ENCODE results near the gene C2CD2L. TPM values are rescaled to one million over a fixed set of nuclear protein-coding genes. Genes with fewer than 3 reads are reported as not detected.

The C2CD2L gene
- total and polyA plus RNA-seq, 2 of the 13 experiments (the other 11 are each of a cell fraction or from before 2014, with no cell fraction given) = 3.7 to 5.5 TPM

DNA sequence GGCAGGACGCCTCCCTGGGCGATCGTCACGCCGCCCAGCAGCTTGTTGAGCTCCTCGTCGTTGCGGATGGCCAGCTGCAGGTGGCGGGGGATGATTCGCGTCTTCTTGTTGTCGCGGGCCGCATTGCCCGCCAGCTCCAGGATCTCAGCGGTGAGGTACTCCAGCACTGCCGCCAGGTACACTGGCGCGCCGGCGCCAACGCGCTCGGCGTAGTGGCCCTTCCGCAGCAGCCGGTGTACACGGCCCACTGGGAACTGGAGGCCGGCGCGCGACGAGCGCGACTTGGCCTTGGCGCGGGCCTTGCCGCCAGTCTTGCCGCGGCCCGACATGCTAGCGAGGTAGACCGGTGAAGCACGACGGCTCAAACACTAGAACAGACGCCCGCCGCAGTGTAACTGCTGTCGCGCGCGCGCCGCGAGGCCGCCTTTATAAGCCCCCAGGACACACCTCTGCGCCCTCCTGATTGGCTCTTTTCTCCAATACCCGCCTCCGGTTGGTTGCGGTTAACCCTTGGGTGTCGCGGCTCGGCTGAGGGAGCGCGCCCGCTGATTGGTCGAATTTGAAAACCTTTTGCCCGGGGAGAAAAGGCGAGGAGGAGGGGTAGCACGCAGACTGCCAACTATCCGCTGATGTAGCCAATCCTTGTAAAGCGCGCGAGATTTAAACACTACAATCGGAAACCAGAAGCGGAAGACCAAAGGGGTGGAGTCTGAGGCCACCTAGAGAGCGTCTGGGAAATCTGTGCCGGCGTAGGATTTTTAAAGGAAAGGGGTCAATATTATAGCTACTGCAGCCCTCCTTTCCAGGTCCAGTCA is 11.9 kb upstream of the C2CD2L start (continued):
- TF ChIP-seq SOX6 (IDR thresholded peaks at IDR 0.05) = no peak
- TF ChIP-seq SOX6 (CRISPR knock-in tag; IDR thresholded peaks at IDR 0.05) = peak; percentile 77
- TF ChIP-seq PHF21A (CRISPR knock-in tag; IDR thresholded peaks at IDR 0.05) = peak; percentile 76; the same call in 1 of the 2 replicates
- TF ChIP-seq, protein P1, sequence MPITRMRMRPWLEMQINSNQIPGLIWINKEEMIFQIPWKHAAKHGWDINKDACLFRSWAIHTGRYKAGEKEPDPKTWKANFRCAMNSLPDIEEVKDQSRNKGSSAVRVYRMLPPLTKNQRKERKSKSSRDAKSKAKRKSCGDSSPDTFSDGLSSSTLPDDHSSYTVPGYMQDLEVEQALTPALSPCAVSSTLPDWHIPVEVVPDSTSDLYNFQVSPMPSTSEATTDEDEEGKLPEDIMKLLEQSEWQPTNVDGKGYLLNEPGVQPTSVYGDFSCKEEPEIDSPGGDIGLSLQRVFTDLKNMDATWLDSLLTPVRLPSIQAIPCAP (CRISPR knock-in tag; IDR thresholded peaks at IDR 0.05; ENCODE audit: low read depth) = 0 out of 2 replicates have a peak, but pooled peaks have one; percentile 58
- peak; percentile 88 for TF ChIP-seq WIZ (CRISPR knock-in tag; IDR thresholded peaks at IDR 0.05)
- TF ChIP-seq, protein P2, sequence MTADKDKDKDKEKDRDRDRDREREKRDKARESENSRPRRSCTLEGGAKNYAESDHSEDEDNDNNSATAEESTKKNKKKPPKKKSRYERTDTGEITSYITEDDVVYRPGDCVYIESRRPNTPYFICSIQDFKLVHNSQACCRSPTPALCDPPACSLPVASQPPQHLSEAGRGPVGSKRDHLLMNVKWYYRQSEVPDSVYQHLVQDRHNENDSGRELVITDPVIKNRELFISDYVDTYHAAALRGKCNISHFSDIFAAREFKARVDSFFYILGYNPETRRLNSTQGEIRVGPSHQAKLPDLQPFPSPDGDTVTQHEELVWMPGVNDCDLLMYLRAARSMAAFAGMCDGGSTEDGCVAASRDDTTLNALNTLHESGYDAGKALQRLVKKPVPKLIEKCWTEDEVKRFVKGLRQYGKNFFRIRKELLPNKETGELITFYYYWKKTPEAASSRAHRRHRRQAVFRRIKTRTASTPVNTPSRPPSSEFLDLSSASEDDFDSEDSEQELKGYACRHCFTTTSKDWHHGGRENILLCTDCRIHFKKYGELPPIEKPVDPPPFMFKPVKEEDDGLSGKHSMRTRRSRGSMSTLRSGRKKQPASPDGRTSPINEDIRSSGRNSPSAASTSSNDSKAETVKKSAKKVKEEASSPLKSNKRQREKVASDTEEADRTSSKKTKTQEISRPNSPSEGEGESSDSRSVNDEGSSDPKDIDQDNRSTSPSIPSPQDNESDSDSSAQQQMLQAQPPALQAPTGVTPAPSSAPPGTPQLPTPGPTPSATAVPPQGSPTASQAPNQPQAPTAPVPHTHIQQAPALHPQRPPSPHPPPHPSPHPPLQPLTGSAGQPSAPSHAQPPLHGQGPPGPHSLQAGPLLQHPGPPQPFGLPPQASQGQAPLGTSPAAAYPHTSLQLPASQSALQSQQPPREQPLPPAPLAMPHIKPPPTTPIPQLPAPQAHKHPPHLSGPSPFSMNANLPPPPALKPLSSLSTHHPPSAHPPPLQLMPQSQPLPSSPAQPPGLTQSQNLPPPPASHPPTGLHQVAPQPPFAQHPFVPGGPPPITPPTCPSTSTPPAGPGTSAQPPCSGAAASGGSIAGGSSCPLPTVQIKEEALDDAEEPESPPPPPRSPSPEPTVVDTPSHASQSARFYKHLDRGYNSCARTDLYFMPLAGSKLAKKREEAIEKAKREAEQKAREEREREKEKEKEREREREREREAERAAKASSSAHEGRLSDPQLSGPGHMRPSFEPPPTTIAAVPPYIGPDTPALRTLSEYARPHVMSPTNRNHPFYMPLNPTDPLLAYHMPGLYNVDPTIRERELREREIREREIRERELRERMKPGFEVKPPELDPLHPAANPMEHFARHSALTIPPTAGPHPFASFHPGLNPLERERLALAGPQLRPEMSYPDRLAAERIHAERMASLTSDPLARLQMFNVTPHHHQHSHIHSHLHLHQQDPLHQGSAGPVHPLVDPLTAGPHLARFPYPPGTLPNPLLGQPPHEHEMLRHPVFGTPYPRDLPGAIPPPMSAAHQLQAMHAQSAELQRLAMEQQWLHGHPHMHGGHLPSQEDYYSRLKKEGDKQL (CRISPR knock-in tag; IDR thresholded peaks at IDR 0.05; ENCODE audit: low read depth) = 0 out of 2 replicates have a peak, but pooled peaks have one; percentile 23
- TF ChIP-seq AGO2 (optimal IDR thresholded peaks at IDR 0.05; ENCODE audit: low read depth, low read length) = peak; percentile 97
- TF ChIP-seq ZNF891 (CRISPR knock-in tag; IDR thresholded peaks at IDR 0.05) = peak; percentile 98
- TF ChIP-seq SP1 (IDR thresholded peaks at IDR 0.05) = no peak
- peak; percentile 76 for TF ChIP-seq SP1 (CRISPR knock-in tag; IDR thresholded peaks at IDR 0.05)
- peak; percentile 79; the same call in 2 of the 3 replicates for TF ChIP-seq MXI1 (IDR thresholded peaks at IDR 0.05; ENCODE audit: borderline replicate concordance, low read depth, low read length)
- TF ChIP-seq ZSCAN21 (CRISPR knock-in tag; IDR thresholded peaks at IDR 0.05; ENCODE audit: borderline replicate concordance) = peak; percentile 97
- peak; percentile 99 for TF ChIP-seq ZNF652 (CRISPR knock-in tag; IDR thresholded peaks at IDR 0.05; ENCODE audit: borderline replicate concordance, low read depth)
- TF ChIP-seq, protein P3, sequence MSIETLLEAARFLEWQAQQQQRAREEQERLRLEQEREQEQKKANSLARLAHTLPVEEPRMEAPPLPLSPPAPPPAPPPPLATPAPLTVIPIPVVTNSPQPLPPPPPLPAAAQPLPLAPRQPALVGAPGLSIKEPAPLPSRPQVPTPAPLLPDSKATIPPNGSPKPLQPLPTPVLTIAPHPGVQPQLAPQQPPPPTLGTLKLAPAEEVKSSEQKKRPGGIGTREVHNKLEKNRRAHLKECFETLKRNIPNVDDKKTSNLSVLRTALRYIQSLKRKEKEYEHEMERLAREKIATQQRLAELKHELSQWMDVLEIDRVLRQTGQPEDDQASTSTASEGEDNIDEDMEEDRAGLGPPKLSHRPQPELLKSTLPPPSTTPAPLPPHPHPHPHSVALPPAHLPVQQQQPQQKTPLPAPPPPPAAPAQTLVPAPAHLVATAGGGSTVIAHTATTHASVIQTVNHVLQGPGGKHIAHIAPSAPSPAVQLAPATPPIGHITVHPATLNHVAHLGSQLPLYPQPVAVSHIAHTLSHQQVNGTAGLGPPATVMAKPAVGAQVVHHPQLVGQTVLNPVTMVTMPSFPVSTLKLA (IDR thresholded peaks at IDR 0.05) = peak; percentile 62
- TF ChIP-seq ZNF549 (CRISPR knock-in tag; IDR thresholded peaks at IDR 0.05) = no peak
- TF ChIP-seq, protein P4, sequence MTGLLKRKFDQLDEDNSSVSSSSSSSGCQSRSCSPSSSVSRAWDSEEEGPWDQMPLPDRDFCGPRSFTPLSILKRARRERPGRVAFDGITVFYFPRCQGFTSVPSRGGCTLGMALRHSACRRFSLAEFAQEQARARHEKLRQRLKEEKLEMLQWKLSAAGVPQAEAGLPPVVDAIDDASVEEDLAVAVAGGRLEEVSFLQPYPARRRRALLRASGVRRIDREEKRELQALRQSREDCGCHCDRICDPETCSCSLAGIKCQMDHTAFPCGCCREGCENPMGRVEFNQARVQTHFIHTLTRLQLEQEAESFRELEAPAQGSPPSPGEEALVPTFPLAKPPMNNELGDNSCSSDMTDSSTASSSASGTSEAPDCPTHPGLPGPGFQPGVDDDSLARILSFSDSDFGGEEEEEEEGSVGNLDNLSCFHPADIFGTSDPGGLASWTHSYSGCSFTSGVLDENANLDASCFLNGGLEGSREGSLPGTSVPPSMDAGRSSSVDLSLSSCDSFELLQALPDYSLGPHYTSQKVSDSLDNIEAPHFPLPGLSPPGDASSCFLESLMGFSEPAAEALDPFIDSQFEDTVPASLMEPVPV (CRISPR knock-in tag; IDR thresholded peaks at IDR 0.05) = peak; percentile 91
- TF ChIP-seq ZNF143 (CRISPR knock-in tag; IDR thresholded peaks at IDR 0.05) = peak; percentile 54
- 0 out of 2 replicates have a peak, but pooled peaks have one; percentile 59 for TF ChIP-seq RXRA (CRISPR knock-in tag; IDR thresholded peaks at IDR 0.05)
- peak; percentile 79 for TF ChIP-seq JUNB (CRISPR knock-in tag; IDR thresholded peaks at IDR 0.05; ENCODE audit: borderline replicate concordance)
- TF ChIP-seq ZNF337 (CRISPR knock-in tag; IDR thresholded peaks at IDR 0.05; ENCODE audit: borderline replicate concordance, low read depth) = 0 out of 2 replicates have a peak, but pooled peaks have one; percentile 53

Data from HepG2 (cell line).